ENCODE data around the gene TDRD3. TPM values are rescaled to one million over a fixed set of nuclear protein-coding genes. Genes with fewer than 3 reads are reported as not detected.

Gene TDRD3
- total RNA-seq, 2 donors from 2014 or later, result 18.8 to 39.2 TPM

- Histone ChIP-seq H3K36me3 (no peaks in the 10 kb centered on the region), H3K27me3 (replicated peaks; ENCODE audit: insufficient read depth) (no peaks in the 10 kb centered on the region), H3K27ac (no peak overlapping the region), H3K4me3 (no peak overlapping the region), H3K4me1 (ENCODE audit: control insufficient read depth in 1 of 2, low read depth in 2 of 2) (no peaks in the 10 kb centered on the region), H3K9me3 (no peaks in the 10 kb centered on the region)
- ATAC-seq (ENCODE audit: insufficient number of reproducible peaks, low FRiP score, low read depth), result no peak
- no peak for TF ChIP-seq CTCF (IDR thresholded peaks at IDR 0.05)
- DNase-seq (ENCODE audit: low spot score), result no peak
Observed at GRCh38 chr13:60603049-60603448, 206.0 kb downstream of the TDRD3 start.

- no peaks in the 10 kb centered on the region for H3K36me3 ChIP-seq
Observed at GRCh38 chr13:60604058-60604457, 207.0 kb downstream of the TDRD3 start.

GRCh38 chr13:60608954-60609353 lies 211.9 kb downstream of the TDRD3 start:
- H3K4me3 ChIP-seq, result no peak overlapping the region
- no peaks in the 10 kb centered on the region for H3K4me1 ChIP-seq (ENCODE audit: control insufficient read depth in 1 of 2, low read depth in 2 of 2)
- H3K36me3 ChIP-seq, result no peaks in the 10 kb centered on the region
- H3K9me3 ChIP-seq, result no peaks in the 10 kb centered on the region
- no peaks in the 10 kb centered on the region for H3K27me3 ChIP-seq (replicated peaks; ENCODE audit: insufficient read depth)
- DNase-seq (ENCODE audit: low spot score) (no peak), ATAC-seq (ENCODE audit: insufficient number of reproducible peaks, low FRiP score, low read depth) (no peak)
- TF ChIP-seq CTCF (IDR thresholded peaks at IDR 0.05), result no peak
- H3K27ac ChIP-seq, result no peak overlapping the region

More at GRCh38 chr13:60604058-60604457, 207.0 kb downstream of the TDRD3 start:
- ATAC-seq (ENCODE audit: insufficient number of reproducible peaks, low FRiP score, low read depth) (no peak), DNase-seq (ENCODE audit: low spot score) (no peak)
- Histone ChIP-seq H3K27me3 (replicated peaks; ENCODE audit: insufficient read depth) (no peaks in the 10 kb centered on the region), H3K9me3 (no peaks in the 10 kb centered on the region), H3K4me1 (ENCODE audit: control insufficient read depth in 1 of 2, low read depth in 2 of 2) (no peaks in the 10 kb centered on the region), H3K4me3 (no peak overlapping the region), H3K27ac (no peak overlapping the region)
- TF ChIP-seq CTCF (IDR thresholded peaks at IDR 0.05), result no peak

- no peak for ATAC-seq (ENCODE audit: insufficient number of reproducible peaks, low FRiP score, low read depth)
- no peak for TF ChIP-seq CTCF (IDR thresholded peaks at IDR 0.05)
Observed at GRCh38 chr13:60611523-60611922, 214.5 kb downstream of the TDRD3 start.

GRCh38 chr13:60612593-60612992 lies 215.6 kb downstream of the TDRD3 start:
- no peaks in the 10 kb centered on the region for H3K9me3 ChIP-seq
- H3K4me3 ChIP-seq, result no peak overlapping the region
- no peak overlapping the region for H3K27ac ChIP-seq
- no peak for TF ChIP-seq CTCF (IDR thresholded peaks at IDR 0.05)
- no peaks in the 10 kb centered on the region for H3K27me3 ChIP-seq (replicated peaks; ENCODE audit: insufficient read depth)
- ATAC-seq (ENCODE audit: insufficient number of reproducible peaks, low FRiP score, low read depth) (no peak), DNase-seq (ENCODE audit: low spot score) (no peak)
- H3K4me1 ChIP-seq (ENCODE audit: control insufficient read depth in 1 of 2, low read depth in 2 of 2), result no peaks in the 10 kb centered on the region
- no peaks in the 10 kb centered on the region for H3K36me3 ChIP-seq

More at GRCh38 chr13:60611523-60611922, 214.5 kb downstream of the TDRD3 start:
- Histone ChIP-seq H3K4me1 (ENCODE audit: control insufficient read depth in 1 of 2, low read depth in 2 of 2) (no peaks in the 10 kb centered on the region), H3K27ac (no peak overlapping the region), H3K9me3 (no peaks in the 10 kb centered on the region), H3K4me3 (no peak overlapping the region), H3K27me3 (replicated peaks; ENCODE audit: insufficient read depth) (no peaks in the 10 kb centered on the region), H3K36me3 (no peaks in the 10 kb centered on the region)
- DNase-seq (ENCODE audit: low spot score), result no peak
